Endothelial cell of umbilical vein (primary cell): ENCODE results near the gene EPHB6.

Experiments
- EZH2 ChIP-seq: IDR thresholded peaks from 2 replicates; pipeline ENCODE4 v1.6.1; 2012; ENCODE audit warnings: borderline replicate concordance, low read depth, mild to moderate bottlenecking, moderate library complexity, low read length, inconsistent platforms; ENCODE audit not compliant: severe bottlenecking
- FOS ChIP-seq: IDR thresholded peaks from 2 replicates; pipeline ENCODE4 v1.6.1; 2011; ENCODE audit warnings: mild to moderate bottlenecking, low read length, moderate library complexity, borderline replicate concordance; ENCODE audit not compliant: insufficient read depth
- GATA2 ChIP-seq: IDR thresholded peaks from 2 replicates; pipeline ENCODE4 v1.7.0; 2011; ENCODE audit warnings: low read depth, mild to moderate bottlenecking, moderate library complexity, mixed read lengths, low read length; ENCODE audit not compliant: insufficient read length, insufficient read depth
- JUN ChIP-seq: IDR thresholded peaks from 2 replicates; pipeline ENCODE4 v1.6.1; 2011; ENCODE audit warnings: borderline replicate concordance, low read depth; ENCODE audit not compliant: insufficient read length, insufficient read depth
- MYC ChIP-seq: IDR thresholded peaks from one replicate; pipeline ENCODE4 v1.6.1; 2011; ENCODE audit warnings: mild to moderate bottlenecking, low read depth, low read length
- POLR2A ChIP-seq: IDR thresholded peaks from 2 replicates; pipeline ENCODE4 v1.6.1; 2012; ENCODE audit warnings: low read depth, mild to moderate bottlenecking, control low read depth, low read length
- POLR2AphosphoS5 ChIP-seq: IDR thresholded peaks from 2 replicates; pipeline ENCODE4 v1.6.1; 2012; ENCODE audit warnings: low read depth, mild to moderate bottlenecking, control low read depth, low read length, moderate library complexity; ENCODE audit not compliant: insufficient read depth
- TF ChIP-seq, protein P1 (sequence below), 2 donors: IDR thresholded peaks; 1 replicate in 1 of 2; 2 replicates in 1 of 2; pipeline ENCODE4 v1.5.1; 2011; ENCODE audit warnings: low read length in 2 of 2, mild to moderate bottlenecking in 2 of 2, moderate library complexity in 2 of 2, control low read depth in 1 of 2, inconsistent platforms in 1 of 2, low read depth in 1 of 2; ENCODE audit not compliant: insufficient read depth in 1 of 2; ENCODE audit errors: extremely low read depth in 1 of 2
- TF ChIP-seq, protein P2 (sequence below): IDR thresholded peaks from 2 replicates; pipeline ENCODE4 v1.6.1; 2011; ENCODE audit not compliant: insufficient read depth, insufficient read length

GRCh38 chr7:142833174-142834048 is 21.5 kb upstream of the EPHB6 start:
- no peak for TF ChIP-seq EZH2
- TF ChIP-seq, protein P1, sequence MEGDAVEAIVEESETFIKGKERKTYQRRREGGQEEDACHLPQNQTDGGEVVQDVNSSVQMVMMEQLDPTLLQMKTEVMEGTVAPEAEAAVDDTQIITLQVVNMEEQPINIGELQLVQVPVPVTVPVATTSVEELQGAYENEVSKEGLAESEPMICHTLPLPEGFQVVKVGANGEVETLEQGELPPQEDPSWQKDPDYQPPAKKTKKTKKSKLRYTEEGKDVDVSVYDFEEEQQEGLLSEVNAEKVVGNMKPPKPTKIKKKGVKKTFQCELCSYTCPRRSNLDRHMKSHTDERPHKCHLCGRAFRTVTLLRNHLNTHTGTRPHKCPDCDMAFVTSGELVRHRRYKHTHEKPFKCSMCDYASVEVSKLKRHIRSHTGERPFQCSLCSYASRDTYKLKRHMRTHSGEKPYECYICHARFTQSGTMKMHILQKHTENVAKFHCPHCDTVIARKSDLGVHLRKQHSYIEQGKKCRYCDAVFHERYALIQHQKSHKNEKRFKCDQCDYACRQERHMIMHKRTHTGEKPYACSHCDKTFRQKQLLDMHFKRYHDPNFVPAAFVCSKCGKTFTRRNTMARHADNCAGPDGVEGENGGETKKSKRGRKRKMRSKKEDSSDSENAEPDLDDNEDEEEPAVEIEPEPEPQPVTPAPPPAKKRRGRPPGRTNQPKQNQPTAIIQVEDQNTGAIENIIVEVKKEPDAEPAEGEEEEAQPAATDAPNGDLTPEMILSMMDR (IDR thresholded peaks at IDR 0.05; ENCODE audit: extremely low read depth in 1 of 2, insufficient read depth in 1 of 2, low read depth in 1 of 2, low read length in 2 of 2): no peak
- no peak for TF ChIP-seq POLR2A
- no peak for TF ChIP-seq FOS
- TF ChIP-seq GATA2: no peak
- TF ChIP-seq POLR2AphosphoS5: no peak
- TF ChIP-seq JUN: no peak
- TF ChIP-seq MYC: no peak
- TF ChIP-seq, protein P2, sequence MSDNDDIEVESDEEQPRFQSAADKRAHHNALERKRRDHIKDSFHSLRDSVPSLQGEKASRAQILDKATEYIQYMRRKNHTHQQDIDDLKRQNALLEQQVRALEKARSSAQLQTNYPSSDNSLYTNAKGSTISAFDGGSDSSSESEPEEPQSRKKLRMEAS: no peak
